ENCODE data around the gene FBN1. TPM values are rescaled to one million over a fixed set of nuclear protein-coding genes. Genes with fewer than 3 reads are reported as not detected.

Gene FBN1
- total RNA-seq, 1 donor from 2014 or later = 54.0 TPM

DNA sequence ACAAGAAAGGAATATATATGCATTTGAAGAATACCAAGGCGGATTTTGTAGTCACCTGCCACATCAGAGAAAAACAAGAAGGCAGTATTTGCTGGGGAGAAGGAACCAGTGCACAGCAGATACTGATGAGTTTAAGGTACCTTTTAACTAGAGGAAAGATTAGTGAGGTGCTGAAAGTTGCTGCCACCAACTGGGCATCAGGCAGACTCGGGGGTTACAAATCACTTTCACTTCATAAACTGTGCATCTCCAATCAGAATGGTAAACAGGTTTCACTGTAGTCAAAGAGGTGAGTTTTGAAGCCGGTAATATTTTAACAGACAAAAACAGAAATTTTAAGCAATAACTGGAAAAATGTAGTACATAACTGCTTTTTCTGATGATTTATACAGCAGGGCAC, 4.1 kb downstream of the FBN1 start:
- TF ChIP-seq, protein P1, sequence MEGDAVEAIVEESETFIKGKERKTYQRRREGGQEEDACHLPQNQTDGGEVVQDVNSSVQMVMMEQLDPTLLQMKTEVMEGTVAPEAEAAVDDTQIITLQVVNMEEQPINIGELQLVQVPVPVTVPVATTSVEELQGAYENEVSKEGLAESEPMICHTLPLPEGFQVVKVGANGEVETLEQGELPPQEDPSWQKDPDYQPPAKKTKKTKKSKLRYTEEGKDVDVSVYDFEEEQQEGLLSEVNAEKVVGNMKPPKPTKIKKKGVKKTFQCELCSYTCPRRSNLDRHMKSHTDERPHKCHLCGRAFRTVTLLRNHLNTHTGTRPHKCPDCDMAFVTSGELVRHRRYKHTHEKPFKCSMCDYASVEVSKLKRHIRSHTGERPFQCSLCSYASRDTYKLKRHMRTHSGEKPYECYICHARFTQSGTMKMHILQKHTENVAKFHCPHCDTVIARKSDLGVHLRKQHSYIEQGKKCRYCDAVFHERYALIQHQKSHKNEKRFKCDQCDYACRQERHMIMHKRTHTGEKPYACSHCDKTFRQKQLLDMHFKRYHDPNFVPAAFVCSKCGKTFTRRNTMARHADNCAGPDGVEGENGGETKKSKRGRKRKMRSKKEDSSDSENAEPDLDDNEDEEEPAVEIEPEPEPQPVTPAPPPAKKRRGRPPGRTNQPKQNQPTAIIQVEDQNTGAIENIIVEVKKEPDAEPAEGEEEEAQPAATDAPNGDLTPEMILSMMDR (IDR thresholded peaks at IDR 0.05; ENCODE audit: unreplicated experiment) = no peak
- peaks cover 5% of the 10 kb centered on the region for H3K36me3 Mint-ChIP-seq (ENCODE audit: low read depth, unreplicated experiment)
- H3K27me3 Mint-ChIP-seq (ENCODE audit: unreplicated experiment) = peaks cover 10% of the 10 kb centered on the region
- no peak overlapping the region for H3K4me3 Mint-ChIP-seq (ENCODE audit: unreplicated experiment)
- peaks cover 14% of the 10 kb centered on the region for H3K4me1 Mint-ChIP-seq (ENCODE audit: unreplicated experiment)
- DNase-seq (ENCODE audit: low spot score) = no peak
- H3K27ac Mint-ChIP-seq (ENCODE audit: unreplicated experiment) = no peak overlapping the region
- H3K9me3 Mint-ChIP-seq (ENCODE audit: unreplicated experiment) = no peaks in the 10 kb centered on the region

DNA sequence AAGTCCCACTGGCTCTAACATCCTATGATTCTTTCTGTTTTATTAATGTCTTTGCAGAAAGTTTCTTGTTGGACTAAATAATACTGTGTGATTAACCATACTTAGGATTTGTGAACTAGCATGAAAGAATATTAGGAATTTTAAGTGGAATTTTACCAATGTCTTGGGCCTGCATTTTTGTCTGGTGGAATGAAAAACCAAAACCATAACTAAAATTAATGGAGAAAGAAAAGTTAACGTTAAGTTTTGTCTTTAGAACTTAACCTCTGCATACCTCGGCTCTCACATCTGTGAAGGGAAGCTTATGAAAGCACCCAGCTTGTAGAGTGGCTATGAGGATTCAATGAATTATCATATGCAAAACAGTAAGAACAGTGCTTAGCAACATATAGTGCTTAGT, 6.5 kb downstream of the FBN1 start:
- peaks cover 8% of the 10 kb centered on the region for H3K4me1 Mint-ChIP-seq (ENCODE audit: unreplicated experiment)
- H3K4me3 Mint-ChIP-seq (ENCODE audit: unreplicated experiment) = no peak overlapping the region
- peaks cover 5% of the 10 kb centered on the region for H3K27me3 Mint-ChIP-seq (ENCODE audit: unreplicated experiment)
- TF ChIP-seq, protein P1 (IDR thresholded peaks at IDR 0.05; ENCODE audit: unreplicated experiment) = no peak
- no peak for DNase-seq (ENCODE audit: low spot score)
- H3K27ac Mint-ChIP-seq (ENCODE audit: unreplicated experiment) = no peak overlapping the region
- no peaks in the 10 kb centered on the region for H3K9me3 Mint-ChIP-seq (ENCODE audit: unreplicated experiment)
- H3K36me3 Mint-ChIP-seq (ENCODE audit: low read depth, unreplicated experiment) = peaks cover 5% of the 10 kb centered on the region

GRCh38 chr15:48637639-48638038, 7.9 kb downstream of the FBN1 start:
- Mint-ChIP-seq H3K27ac (ENCODE audit: unreplicated experiment) (no peak overlapping the region), H3K36me3 (ENCODE audit: low read depth, unreplicated experiment) (peaks cover 5% of the 10 kb centered on the region), H3K9me3 (ENCODE audit: unreplicated experiment) (no peaks in the 10 kb centered on the region), H3K27me3 (ENCODE audit: unreplicated experiment) (peaks cover 2% of the 10 kb centered on the region), H3K4me1 (ENCODE audit: unreplicated experiment) (no peaks in the 10 kb centered on the region), H3K4me3 (ENCODE audit: unreplicated experiment) (no peak overlapping the region)
- TF ChIP-seq, protein P1 (IDR thresholded peaks at IDR 0.05; ENCODE audit: unreplicated experiment) = no peak
- DNase-seq (ENCODE audit: low spot score) = no peak

- Mint-ChIP-seq H3K4me1 (ENCODE audit: unreplicated experiment) (no peaks in the 10 kb centered on the region), H3K27ac (ENCODE audit: unreplicated experiment) (no peak overlapping the region), H3K9me3 (ENCODE audit: unreplicated experiment) (no peaks in the 10 kb centered on the region), H3K4me3 (ENCODE audit: unreplicated experiment) (no peak overlapping the region), H3K36me3 (ENCODE audit: low read depth, unreplicated experiment) (peaks cover 5% of the 10 kb centered on the region), H3K27me3 (ENCODE audit: unreplicated experiment) (peaks cover 2% of the 10 kb centered on the region)
- TF ChIP-seq, protein P1 (IDR thresholded peaks at IDR 0.05; ENCODE audit: unreplicated experiment) = no peak
- DNase-seq (ENCODE audit: low spot score) = no peak
Measured at GRCh38 chr15:48636511-48636910, 9.0 kb downstream of the FBN1 start.

- Mint-ChIP-seq H3K27me3 (ENCODE audit: unreplicated experiment) (peaks cover 2% of the 10 kb centered on the region), H3K36me3 (ENCODE audit: low read depth, unreplicated experiment) (peaks cover 5% of the 10 kb centered on the region), H3K27ac (ENCODE audit: unreplicated experiment) (no peak overlapping the region), H3K9me3 (ENCODE audit: unreplicated experiment) (no peaks in the 10 kb centered on the region), H3K4me3 (ENCODE audit: unreplicated experiment) (no peak overlapping the region), H3K4me1 (ENCODE audit: unreplicated experiment) (no peaks in the 10 kb centered on the region)
- TF ChIP-seq, protein P1 (IDR thresholded peaks at IDR 0.05; ENCODE audit: unreplicated experiment) = no peak
- DNase-seq (ENCODE audit: low spot score) = no peak
Measured at GRCh38 chr15:48634893-48635292, 10.6 kb downstream of the FBN1 start.
